NCI-H2196 treated with DMSO at 0.1 percent for 48 hours (cell line): ENCODE results near the gene EED.
"Not testable (repeated sequence)": the region's sequence is repeated elsewhere in the genome, so short reads cannot be mapped to it uniquely, and the experiment has no call there.

Experiments used
- DNase-seq: peaks from one replicate; lab custom pipeline; 2025; ENCODE audit not compliant: unreplicated experiment; lab: John Stamatoyannopoulos, UW

Gene EED

GRCh38 chr11:86289508-86290280, 45.1 kb downstream of the EED start:
- not testable (repeated sequence) for DNase-seq

- DNase-seq, result peak; percentile 15
Measured at GRCh38 chr11:86291466-86292262, 47.1 kb downstream of the EED start.

- DNase-seq, result no peak
Measured at GRCh38 chr11:86292912-86293616, 48.5 kb downstream of the EED start.

- no peak for DNase-seq
Measured at GRCh38 chr11:86294026-86294425, 49.5 kb downstream of the EED start.

GRCh38 chr11:86301742-86302091, 57.2 kb downstream of the EED start:
- no peak for DNase-seq

GRCh38 chr11:86302092-86302793, 57.7 kb downstream of the EED start, which contains the start of gene HIKESHI:
Gene HIKESHI (plus strand): TSS chr11:86302240. CDS start chr11:86302449, 209 bp downstream.
- DNase-seq, result peak; percentile 98

- no peak for DNase-seq
Measured at GRCh38 chr11:86303257-86303656, 58.7 kb downstream of the EED start.

GRCh38 chr11:86308710-86309109, 64.2 kb downstream of the EED start:
- not testable (repeated sequence) for DNase-seq

GRCh38 chr11:86313793-86314192, 69.2 kb downstream of the EED start:
- DNase-seq, result no peak

- no peak for DNase-seq
Measured at GRCh38 chr11:86314636-86315035, 70.1 kb downstream of the EED start.
